Adrenal gland (tissue), 5 donors: ENCODE results near the gene XKR7.

Experiments
- CTCF ChIP-seq, 6 experiments: fragments of 450-650 bp in 4 of 6; fragments of 200-600 bp in 2 of 6; sonication (generic) in 1 of 6; IDR thresholded peaks; 1 replicate in 5 of 6; 2 replicates in 1 of 6; pipeline versions ENCODE4 v1.5.1 to v1.8.0; 2016 to 2021; ENCODE audit warnings: antibody characterized with exemption in 6 of 6, mild to moderate bottlenecking in 2 of 6, moderate library complexity in 1 of 6
- POLR2A ChIP-seq, 2 donors: fragments of 450-650 bp; IDR thresholded peaks; one replicate each; pipeline ENCODE4 v1.6.1; 2017; ENCODE audit warnings: antibody characterized with exemption in 2 of 2, mild to moderate bottlenecking in 2 of 2, moderate library complexity in 1 of 2
- donor health status: DM: no; HTN: no; CAD: no.

- TF ChIP-seq CTCF (IDR thresholded peaks at IDR 0.05) (no peak), POLR2A (IDR thresholded peaks at IDR 0.05) (no peak)
These were observed 6.3 kb downstream of the XKR7 start for GRCh38 chr20:31974296-31974695.
